Measurements from ENCODE around the gene ZNF783.
"Not testable (repeated sequence)": the region's sequence is repeated elsewhere in the genome, so short reads cannot be mapped to it uniquely, and the experiment has no call there.

The ZNF783 gene

GRCh38 chr7:149306854-149307253 lies 44.9 kb downstream of the ZNF783 start:
- DNase-seq, result no peak

- no peak for DNase-seq
Observed at GRCh38 chr7:149307775-149308501, 45.9 kb downstream of the ZNF783 start.

GRCh38 chr7:149310113-149310836 lies 48.3 kb downstream of the ZNF783 start:
- peak; percentile 45 for DNase-seq

GRCh38 chr7:149310990-149311573 lies 49.1 kb downstream of the ZNF783 start:
- no peak for DNase-seq

GRCh38 chr7:149313981-149314380 lies 52.0 kb downstream of the ZNF783 start:
- DNase-seq, result no peak

GRCh38 chr7:149316606-149317005 lies 54.6 kb downstream of the ZNF783 start:
- DNase-seq, result no peak

GRCh38 chr7:149317496-149317895 lies 55.5 kb downstream of the ZNF783 start:
- DNase-seq, result no peak

- peak; percentile 9 for DNase-seq
Observed at GRCh38 chr7:149317986-149318672, 56.1 kb downstream of the ZNF783 start.

- no peak for DNase-seq
Observed at GRCh38 chr7:149319376-149319775, 57.4 kb downstream of the ZNF783 start.

- no peak for DNase-seq
Observed at GRCh38 chr7:149320313-149321124, 58.5 kb downstream of the ZNF783 start.

GRCh38 chr7:149321125-149321905 lies 59.3 kb downstream of the ZNF783 start:
- not testable (repeated sequence) for DNase-seq

DNA sequence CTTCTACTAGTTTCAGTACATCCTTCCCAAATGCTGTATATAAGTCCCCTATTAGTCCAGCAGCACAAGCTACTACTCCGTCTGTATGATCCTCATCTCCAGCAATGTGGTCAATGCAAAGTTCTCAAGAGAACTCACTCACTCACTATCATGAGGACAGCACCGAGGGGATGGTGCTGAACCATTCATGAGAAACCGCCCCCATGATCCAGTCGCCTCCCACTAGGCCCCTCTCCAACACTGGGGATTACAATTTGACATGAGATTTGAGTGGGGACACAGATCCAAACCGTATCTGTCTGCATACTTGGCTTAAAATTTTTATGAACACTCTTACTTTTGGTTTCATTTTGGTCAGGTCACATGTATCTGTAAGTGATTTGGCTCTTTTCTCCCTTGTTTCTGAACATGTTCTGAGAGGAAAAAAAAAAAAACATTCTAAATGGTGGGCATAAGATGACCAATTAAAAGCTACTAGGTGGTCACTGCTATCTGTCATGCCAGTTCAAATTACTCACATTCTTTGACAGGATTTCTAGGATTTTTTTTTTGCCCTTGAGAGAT lies 60.1 kb downstream of the ZNF783 start:
- no peak for DNase-seq

DNA sequence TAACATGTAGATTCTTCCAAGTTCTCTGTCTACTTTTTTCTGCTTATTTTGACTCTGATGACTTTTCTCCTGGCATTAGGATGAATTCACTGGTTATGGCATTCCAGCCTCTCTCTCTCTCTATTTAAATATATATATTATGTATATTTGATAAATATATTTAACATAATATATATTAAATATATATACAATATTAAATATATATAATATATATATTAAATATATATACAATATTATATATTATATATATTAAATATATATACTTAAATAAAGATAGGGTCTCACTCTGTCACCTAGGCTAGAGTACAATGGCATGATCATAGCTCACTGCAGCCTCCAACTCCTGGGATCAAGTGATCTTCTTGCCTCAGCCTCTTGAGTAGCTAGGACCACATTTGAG lies 60.7 kb downstream of the ZNF783 start:
- no peak for DNase-seq

GRCh38 chr7:149325248-149325647 lies 63.3 kb downstream of the ZNF783 start:
- DNase-seq, result no peak

- no peak for DNase-seq
Observed at GRCh38 chr7:149329265-149329664, 67.3 kb downstream of the ZNF783 start.

DNA sequence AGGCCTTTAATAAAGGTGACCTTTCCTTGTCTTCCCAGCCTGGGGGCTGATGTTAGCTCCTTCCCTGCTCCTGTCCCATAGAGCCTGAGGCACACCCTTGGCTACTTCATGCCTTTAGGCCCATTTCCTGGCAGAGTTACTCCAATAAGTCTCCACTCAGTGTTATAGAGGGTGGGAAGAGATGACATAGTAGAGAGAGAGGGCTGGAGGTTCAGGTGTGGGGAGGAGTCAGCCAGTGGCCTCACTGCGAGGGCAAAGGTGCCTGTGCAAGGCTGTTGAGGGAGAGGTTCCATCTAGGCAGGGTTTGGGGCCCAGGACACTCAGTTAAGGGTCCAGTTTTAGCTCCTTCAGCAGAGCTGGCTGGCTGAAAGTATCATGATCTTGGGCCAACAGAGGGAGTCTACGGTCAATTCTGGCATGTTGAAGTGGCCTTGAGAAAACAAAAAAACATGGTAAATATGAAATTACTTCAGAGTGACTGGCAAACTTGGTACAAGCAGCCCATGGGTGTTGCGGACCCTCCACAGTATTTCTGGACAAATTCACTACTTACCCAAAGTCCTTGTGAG lies 67.9 kb downstream of the ZNF783 start:
- no peak for DNase-seq

DNA sequence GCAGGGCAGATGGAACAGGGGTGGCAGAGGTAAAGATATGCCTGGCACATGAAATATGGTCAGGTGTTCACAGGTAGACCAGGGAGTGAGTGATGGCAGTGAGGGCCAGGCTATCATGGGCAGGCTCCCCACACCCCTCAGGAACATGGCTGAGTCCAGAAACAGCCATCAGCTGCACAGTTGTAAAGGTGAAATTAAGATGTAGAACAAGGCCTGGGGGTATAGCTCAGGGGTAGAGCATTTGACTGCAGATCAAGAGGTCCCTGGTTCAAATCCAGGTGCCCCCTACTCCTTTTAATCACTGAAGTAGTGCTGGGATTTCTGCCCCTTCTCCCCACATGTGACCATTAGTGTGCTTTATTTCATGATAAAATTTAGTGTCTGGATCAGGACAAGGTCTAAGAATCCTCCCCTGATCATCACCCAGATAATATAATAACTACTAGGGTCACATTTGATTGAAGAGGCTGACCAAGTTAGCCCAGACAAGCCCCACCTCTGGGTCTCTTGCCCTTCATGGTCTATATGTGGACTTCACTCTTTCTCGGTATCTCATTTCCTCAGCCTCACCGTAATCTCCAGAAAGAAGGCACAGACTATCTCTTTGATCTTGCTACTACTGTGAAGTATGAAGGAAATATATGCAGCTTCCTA lies 69.0 kb downstream of the ZNF783 start:
- peak; percentile 13 for DNase-seq

GRCh38 chr7:149332602-149333320 lies 70.8 kb downstream of the ZNF783 start:
- not testable (repeated sequence) for DNase-seq

DNA sequence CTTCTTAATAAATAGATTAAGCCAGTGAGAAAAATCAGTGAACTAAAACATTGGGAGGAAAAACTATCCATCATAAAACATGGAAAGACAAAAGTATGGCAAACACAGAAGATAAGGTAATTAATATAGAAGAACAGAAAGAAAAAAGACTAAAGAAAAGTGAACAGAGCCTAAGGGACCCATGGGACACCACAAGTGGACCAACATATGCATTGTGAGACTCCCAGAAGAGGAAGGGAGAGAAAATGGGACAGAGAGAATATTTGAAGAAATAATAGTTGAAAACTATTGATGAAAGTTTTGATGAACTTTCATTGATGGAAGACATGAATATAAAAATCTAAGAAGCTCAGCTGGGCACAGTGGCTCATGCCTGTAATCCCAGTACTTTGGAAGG lies 71.3 kb downstream of the ZNF783 start:
- DNase-seq, result no peak

GRCh38 chr7:149334219-149334618 lies 72.2 kb downstream of the ZNF783 start:
- DNase-seq, result no peak
